HG03342 (cell line): ENCODE data around the gene FLCN.
"Not testable (repeated sequence)": the region's sequence is repeated elsewhere in the genome, so short reads cannot be mapped to it uniquely, and the experiment has no call there.

Experiments
- ATAC-seq: cut with Tn5 transposase; IDR thresholded peaks from one replicate; pipeline ENCODE4 v1.9.1; 2021; ENCODE audit warnings: mild to moderate bottlenecking, moderate library complexity; ENCODE audit not compliant: unreplicated experiment

The FLCN gene

GRCh38 chr17:17188586-17188985 lies 48.4 kb downstream of the FLCN start:
- ATAC-seq: no peak

GRCh38 chr17:17186551-17187505 lies 50.1 kb downstream of the FLCN start:
- no peak for ATAC-seq

- ATAC-seq: peak; percentile 47
These were observed 50.9 kb downstream of the FLCN start for GRCh38 chr17:17186051-17186450.

- ATAC-seq: not testable (repeated sequence)
These were observed 51.8 kb downstream of the FLCN start for GRCh38 chr17:17184985-17185757.

GRCh38 chr17:17183744-17184143 lies 53.2 kb downstream of the FLCN start:
- no peak for ATAC-seq

GRCh38 chr17:17182598-17183136 lies 54.3 kb downstream of the FLCN start:
- ATAC-seq: no peak

GRCh38 chr17:17181666-17182597 lies 55.0 kb downstream of the FLCN start:
- ATAC-seq: no peak

- ATAC-seq: no peak
These were observed 56.0 kb downstream of the FLCN start for GRCh38 chr17:17180741-17181525.

- no peak for ATAC-seq
These were observed 56.8 kb downstream of the FLCN start for GRCh38 chr17:17180141-17180603.

- ATAC-seq: peak; percentile 51
These were observed 57.6 kb downstream of the FLCN start for GRCh38 chr17:17179371-17179827.

GRCh38 chr17:17177176-17177575 lies 59.8 kb downstream of the FLCN start:
- ATAC-seq: no peak

GRCh38 chr17:17176341-17176740 lies 60.6 kb downstream of the FLCN start:
- ATAC-seq: no peak

GRCh38 chr17:17175917-17176316 lies 61.1 kb downstream of the FLCN start:
- no peak for ATAC-seq

- no peak for ATAC-seq
These were observed 61.6 kb downstream of the FLCN start for GRCh38 chr17:17175340-17175739.

- no peak for ATAC-seq
These were observed 63.0 kb downstream of the FLCN start for GRCh38 chr17:17173921-17174320.

GRCh38 chr17:17172990-17173389 lies 64.0 kb downstream of the FLCN start:
- ATAC-seq: no peak

GRCh38 chr17:17172001-17172939 lies 64.7 kb downstream of the FLCN start:
- no peak for ATAC-seq

GRCh38 chr17:17171186-17171585 lies 65.8 kb downstream of the FLCN start:
- no peak for ATAC-seq
